Esophagus (tissue), 2 donors: Measurements from ENCODE around the gene APLP2. TPM values are rescaled to one million over a fixed set of nuclear protein-coding genes. Genes with fewer than 3 reads are reported as not detected.

ENCODE experiments used
- H3K27ac ChIP-seq, 2 donors: one replicate each; pipeline ENCODE4 v1.5.1; 2013; ENCODE audit warnings: low read depth in 2 of 2, mild to moderate bottlenecking in 2 of 2, inconsistent platforms in 1 of 2, low read length in 1 of 2, moderate library complexity in 1 of 2
- H3K27me3 ChIP-seq, 2 donors: one replicate each; pipeline ENCODE4 v1.6.1; 2013; ENCODE audit warnings: low read length in 2 of 2, control low read depth in 1 of 2, mild to moderate bottlenecking in 1 of 2; ENCODE audit not compliant: insufficient read depth in 2 of 2, control insufficient read depth in 1 of 2
- H3K36me3 ChIP-seq, 2 donors: one replicate each; pipeline ENCODE4 v1.6.1; 2013; ENCODE audit warnings: low read length in 1 of 2; ENCODE audit not compliant: control insufficient read depth in 2 of 2, insufficient read depth in 2 of 2
- H3K4me1 ChIP-seq, 2 donors: one replicate each; pipeline ENCODE4 v1.6.1; 2013; ENCODE audit warnings: low read length in 1 of 2; ENCODE audit not compliant: control insufficient read depth in 2 of 2, insufficient read depth in 2 of 2
- H3K4me3 ChIP-seq, 2 donors: one replicate each; pipeline ENCODE4 v1.5.1; 2013; ENCODE audit warnings: low read length in 2 of 2, mild to moderate bottlenecking in 2 of 2, low read depth in 1 of 2, moderate library complexity in 1 of 2
- H3K9me3 ChIP-seq, 2 donors: one replicate each; pipeline ENCODE4 v1.6.1; 2013; ENCODE audit warnings: mild to moderate bottlenecking in 2 of 2, low read depth in 1 of 2, low read length in 1 of 2, moderate library complexity in 1 of 2; ENCODE audit not compliant: control insufficient read depth in 2 of 2, insufficient read depth in 1 of 2
- WGBS, 2 donors: extraction: QIAGEN DNeasy Blood & Tissue Kit; methylation state at CpG; one replicate each; pipeline ENCODE4 v1.1.7; 2013; 5-methylcytosine and 5-hydroxymethylcytosine counted together
- polyA plus RNA-seq, 2 donors: library from polyadenylated mRNA; stranded (reverse); fragments of 200-250 nt; gene quantifications; one replicate each; pipeline ENCODE4 v1.2.3, GENCODE V29; 2013
- donor health status: healthy with polysubstance abuse.
- donor health status: Bipolar disorder and iron deficiency.

APLP2 gene
- polyA plus RNA-seq, 2 donors, result 48.9 to 80.5 TPM

DNA sequence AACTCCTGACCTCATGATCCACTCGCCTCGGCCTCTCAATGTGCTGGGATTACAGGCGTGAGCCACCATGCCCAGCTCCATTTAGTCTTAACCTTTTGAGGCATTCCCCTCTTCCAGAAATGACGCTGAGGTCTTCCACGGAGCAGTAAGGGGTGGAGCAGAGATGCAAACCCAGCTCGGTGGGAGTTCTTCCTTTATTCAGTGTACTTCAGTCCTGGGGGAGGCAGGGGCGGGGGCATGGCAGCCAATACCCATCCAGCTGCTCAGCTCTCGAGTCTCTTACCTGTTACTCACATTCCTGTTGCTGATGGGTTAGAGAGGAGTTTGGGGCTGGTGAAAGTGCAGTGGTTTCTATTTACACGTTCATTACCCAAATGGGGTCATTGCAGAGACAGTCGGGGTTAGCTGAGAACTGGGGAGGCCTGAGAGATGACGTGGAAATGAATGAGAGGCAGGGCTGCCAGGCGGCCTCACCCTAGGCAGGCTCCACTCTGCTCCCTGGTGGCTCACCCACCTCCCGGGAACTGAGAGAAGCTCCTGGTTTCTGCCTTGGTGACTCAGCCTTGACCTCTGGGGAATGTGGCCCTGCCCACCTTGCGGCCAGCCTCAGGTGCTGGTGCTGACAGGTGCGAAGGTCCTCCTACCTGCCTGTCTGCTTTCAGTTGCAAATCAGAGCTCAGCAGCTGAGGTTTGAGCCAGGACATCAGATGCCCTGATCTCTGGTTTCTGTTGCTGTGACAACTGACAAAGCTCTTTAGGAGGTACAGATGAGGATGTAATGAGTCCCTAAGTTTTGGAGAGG is 76.5 kb downstream of the APLP2 start:
- Histone ChIP-seq H3K4me3 (no peak overlapping the region), H3K36me3 (peaks cover 11 to 15% of the 10 kb centered on the region in 2 donors), H3K27ac (peak overlapping the region; percentile 85), H3K4me1 (peaks cover 2 to 4% of the 10 kb centered on the region in 2 donors), H3K27me3 (no peaks in the 10 kb centered on the region), H3K9me3 (no peaks in the 10 kb centered on the region)
- 56 to 62% methylated on average over 15 of the region's 15 CpGs for WGBS, 2 donors

DNA sequence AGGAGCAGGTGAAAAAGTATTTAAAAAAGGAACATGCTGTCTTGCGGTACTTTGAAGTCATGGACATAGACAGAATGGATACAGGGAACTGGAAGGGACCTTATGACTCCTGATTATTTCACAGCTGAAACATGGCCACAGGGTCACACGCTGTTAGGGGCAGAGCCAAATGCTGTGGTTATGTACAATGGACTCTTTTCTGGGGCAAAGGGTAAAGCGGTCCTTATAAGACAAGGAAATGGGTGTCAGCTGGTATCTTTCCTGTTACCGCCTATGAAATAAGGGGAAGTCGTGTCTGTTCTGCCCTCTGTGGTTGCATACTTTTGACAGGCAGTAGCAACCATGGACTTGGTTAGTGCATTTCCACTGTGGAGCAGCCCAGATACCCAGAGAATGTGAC is 77.1 kb downstream of the APLP2 start:
- 40 to 59% methylated on average over 5 of the region's 5 CpGs for WGBS, 2 donors

DNA sequence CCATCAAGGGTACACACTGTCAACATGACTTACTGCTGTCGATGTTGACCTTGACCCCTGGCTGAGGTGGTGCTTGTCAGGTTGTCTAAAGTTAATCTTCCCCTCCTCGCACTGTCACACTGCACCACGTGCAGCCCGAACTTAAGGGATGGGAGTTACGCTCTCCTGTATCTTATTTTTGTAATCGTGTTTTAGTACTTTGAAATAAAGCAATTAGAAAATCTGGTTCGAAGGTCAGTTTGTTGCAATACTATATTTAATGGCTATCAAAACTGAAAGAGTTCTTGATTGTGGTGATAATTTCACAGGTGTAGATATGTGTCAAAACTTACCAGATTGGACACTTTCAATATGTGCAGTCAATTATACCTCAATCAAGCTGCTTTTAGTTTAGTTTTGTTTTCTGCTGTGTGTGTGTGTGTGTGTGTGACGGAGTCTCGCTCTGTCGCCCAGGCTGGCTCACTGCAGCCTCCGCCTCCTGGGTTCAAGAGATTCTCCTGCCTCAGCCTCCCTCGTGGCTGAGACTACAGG is 79.2 kb downstream of the APLP2 start:
- H3K27me3 ChIP-seq, result no peaks in the 10 kb centered on the region
- H3K4me1 ChIP-seq, result peaks cover 2 to 4% of the 10 kb centered on the region in 2 donors
- WGBS, 2 donors, result 90 to 95% methylated on average over 12 of the region's 12 CpGs
- H3K4me3 ChIP-seq, result no peak overlapping the region
- H3K9me3 ChIP-seq, result no peaks in the 10 kb centered on the region
- peaks cover 0 to 3% of the 10 kb centered on the region in 2 donors for H3K36me3 ChIP-seq
- H3K27ac ChIP-seq, result no peak overlapping the region

More for the DNA sequence above, 77.1 kb downstream of the APLP2 start:
- Histone ChIP-seq H3K9me3 (no peaks in the 10 kb centered on the region), H3K27ac (peak overlapping the region; percentile 85), H3K4me1 (peaks cover 2 to 4% of the 10 kb centered on the region in 2 donors), H3K4me3 (no peak overlapping the region), H3K36me3 (peaks cover 10 to 14% of the 10 kb centered on the region in 2 donors), H3K27me3 (no peaks in the 10 kb centered on the region)

DNA sequence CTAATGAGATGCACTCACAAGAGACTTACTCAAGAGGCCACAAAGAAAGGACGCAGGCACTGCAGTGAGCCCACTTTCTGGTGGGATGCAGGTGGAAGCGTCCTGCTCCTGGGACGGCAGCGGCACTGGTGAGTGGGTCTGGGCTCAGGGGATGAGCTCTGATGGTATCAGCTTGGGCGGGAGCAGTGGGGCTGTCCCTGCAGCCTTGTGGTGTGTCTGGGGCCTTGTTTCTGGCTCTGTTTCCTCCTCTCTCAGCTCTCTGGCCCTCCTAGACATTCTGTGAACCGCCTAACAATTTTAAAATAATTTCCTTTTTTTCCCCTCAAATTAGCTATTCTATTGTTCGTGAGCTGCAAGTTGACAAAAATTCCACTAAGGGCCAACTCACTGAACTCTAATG is 81.1 kb downstream of the APLP2 start:
- Histone ChIP-seq H3K27me3 (no peaks in the 10 kb centered on the region), H3K36me3 (peaks cover 0 to 2% of the 10 kb centered on the region in 2 donors), H3K27ac (no peak overlapping the region), H3K9me3 (no peaks in the 10 kb centered on the region), H3K4me3 (no peak overlapping the region), H3K4me1 (peaks cover 2 to 4% of the 10 kb centered on the region in 2 donors)
- 90 to 93% methylated on average over 7 of the region's 7 CpGs for WGBS, 2 donors

DNA sequence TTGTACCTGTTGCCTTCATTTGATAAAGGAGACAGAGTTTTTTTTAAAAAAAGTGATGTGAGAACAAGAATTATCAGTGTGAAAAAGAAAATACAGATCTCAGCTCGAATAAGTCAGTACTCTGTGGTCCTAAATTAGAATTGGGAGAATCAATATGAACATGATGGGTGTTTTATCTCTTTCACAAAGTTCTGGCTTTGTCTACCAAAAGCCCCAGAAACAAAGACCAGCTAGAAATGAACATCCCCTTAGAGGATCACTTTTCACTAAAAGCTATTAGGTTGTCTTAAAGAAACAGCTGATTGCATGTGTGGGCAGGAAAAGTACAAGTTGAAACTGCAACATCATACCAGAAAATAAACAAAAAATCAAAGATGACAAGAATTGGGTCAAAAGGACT is 81.5 kb downstream of the APLP2 start:
- Histone ChIP-seq H3K9me3 (no peaks in the 10 kb centered on the region), H3K27me3 (no peaks in the 10 kb centered on the region), H3K4me3 (no peak overlapping the region), H3K36me3 (peaks cover 0 to 2% of the 10 kb centered on the region in 2 donors), H3K4me1 (peaks cover 0 to 2% of the 10 kb centered on the region in 2 donors), H3K27ac (no peak overlapping the region)
- WGBS, 2 donors, result 77 to 85% methylated on average over 1 of the region's 1 CpG

DNA sequence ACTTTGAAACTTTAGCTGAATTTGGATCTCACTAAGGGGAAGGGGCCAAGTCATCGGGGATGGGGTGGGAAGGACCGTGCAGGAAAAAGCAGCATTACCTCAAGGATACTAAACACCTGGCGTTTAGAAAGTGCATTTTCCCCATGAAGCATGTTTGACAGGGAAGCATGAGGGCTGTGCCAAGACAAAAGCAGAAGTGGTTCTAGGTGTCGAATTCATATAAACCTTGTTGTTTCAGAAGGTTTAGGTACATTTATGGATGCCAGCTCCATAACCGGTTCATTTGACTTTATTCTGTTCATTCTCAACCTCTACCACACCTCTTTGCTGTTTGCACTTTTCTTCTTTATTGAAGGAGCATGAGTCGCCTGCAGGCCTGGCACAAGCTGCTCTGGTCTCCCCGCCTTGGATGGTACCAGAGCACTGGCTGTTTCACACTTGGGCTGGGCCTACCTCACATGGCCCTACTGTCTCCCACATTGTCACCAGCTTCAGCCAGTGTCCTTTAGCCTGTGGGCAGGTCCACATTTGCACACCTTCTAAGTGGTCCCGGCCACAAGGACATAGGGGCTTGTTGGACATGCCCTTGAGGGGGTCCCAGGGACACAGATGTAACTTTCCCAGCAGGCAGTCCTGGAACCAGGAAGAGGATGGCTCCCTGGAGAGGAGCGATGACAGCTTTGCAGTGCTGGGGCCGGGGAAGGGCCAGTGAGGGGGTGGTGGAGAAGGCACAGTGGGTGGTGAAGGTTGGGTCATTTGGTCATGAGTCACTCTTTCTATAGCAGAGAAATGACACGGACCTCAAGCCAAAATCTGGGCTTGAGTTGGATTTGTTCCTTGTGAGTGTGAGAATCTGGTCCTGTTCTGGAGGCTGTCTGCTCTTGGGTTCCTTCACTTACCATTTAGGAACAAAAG is 86.7 kb downstream of the APLP2 start:
- Histone ChIP-seq H3K36me3 (no peaks in the 10 kb centered on the region), H3K9me3 (no peaks in the 10 kb centered on the region), H3K27me3 (no peaks in the 10 kb centered on the region), H3K4me3 (no peak overlapping the region), H3K27ac (peak overlapping the region; percentile 63 to 87), H3K4me1 (peaks cover 7 to 10% of the 10 kb centered on the region in 2 donors)
- WGBS, 2 donors, result 52 to 62% methylated on average over 11 of the region's 11 CpGs

DNA sequence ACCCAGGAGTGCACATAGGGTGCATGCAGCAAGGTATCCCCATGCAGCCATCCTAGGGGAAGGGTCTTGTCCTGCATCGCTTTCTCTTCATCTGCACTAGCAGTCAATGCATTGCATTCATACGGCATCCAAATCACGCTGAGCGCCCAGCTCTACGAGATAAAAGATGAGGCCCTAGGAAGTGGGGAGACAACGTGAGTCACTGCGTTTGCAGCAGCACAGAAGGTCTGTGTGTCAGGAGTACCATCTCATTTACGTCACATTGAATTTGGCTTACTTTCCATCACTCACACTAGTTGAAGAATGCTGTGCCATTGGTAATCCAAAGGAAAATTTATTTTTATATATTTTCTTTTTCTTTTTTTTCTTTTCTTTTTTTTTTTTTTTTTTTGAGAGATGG is 87.4 kb downstream of the APLP2 start:
- no peaks in the 10 kb centered on the region for H3K36me3 ChIP-seq
- no peak overlapping the region for H3K4me3 ChIP-seq
- peak overlapping the region; percentile 42 to 63 for H3K27ac ChIP-seq
- H3K9me3 ChIP-seq, result no peaks in the 10 kb centered on the region
- WGBS, 2 donors, result 91 to 94% methylated on average over 8 of the region's 8 CpGs
- peaks cover 10 to 11% of the 10 kb centered on the region in 2 donors for H3K4me1 ChIP-seq
- H3K27me3 ChIP-seq, result no peaks in the 10 kb centered on the region

DNA sequence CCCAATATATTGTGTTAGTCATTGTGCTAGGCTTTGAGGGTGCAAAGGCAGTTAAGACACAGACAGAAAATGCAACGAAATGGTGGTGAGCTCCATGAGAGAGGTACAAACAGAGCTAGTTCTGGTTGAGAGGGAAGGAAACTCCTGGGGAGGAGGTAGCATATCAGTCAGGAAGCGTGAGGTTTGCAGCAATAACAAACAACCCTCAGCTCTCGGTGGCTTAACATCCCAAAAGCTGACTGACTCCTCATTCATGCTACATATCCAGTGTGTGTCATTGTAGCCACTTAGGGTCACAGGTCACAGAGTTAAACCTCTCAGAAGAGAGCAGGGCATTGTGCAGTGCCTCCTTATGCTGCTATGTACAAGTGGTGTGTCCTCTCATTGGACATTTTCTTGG is 88.1 kb downstream of the APLP2 start:
- no peak overlapping the region for H3K27ac ChIP-seq
- H3K36me3 ChIP-seq, result no peaks in the 10 kb centered on the region
- no peak overlapping the region for H3K4me3 ChIP-seq
- WGBS, 2 donors, result 78 to 81% methylated on average over 3 of the region's 3 CpGs
- peaks cover 10 to 12% of the 10 kb centered on the region in 2 donors for H3K4me1 ChIP-seq
- H3K9me3 ChIP-seq, result no peaks in the 10 kb centered on the region
- no peaks in the 10 kb centered on the region for H3K27me3 ChIP-seq

DNA sequence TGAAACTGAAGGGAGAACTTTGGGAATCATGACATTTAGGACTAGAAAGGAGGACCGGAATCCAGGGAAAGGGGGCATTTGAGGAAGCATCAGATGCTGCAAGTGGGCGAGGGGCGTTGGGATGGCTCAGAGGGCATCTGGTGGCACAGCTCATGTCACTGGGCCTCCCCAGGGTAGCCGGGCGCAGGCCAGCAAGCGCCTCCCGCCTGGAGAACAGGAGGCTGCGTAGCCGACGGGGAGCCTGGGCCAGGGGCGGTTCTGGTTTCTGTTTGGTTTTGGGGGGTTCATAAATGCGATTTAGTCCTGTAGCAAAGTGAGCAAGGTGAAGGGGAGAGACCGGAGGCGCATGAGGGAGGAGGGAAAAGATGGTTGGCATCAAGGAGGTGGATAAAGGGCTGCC is 89.4 kb downstream of the APLP2 start:
- no peaks in the 10 kb centered on the region for H3K27me3 ChIP-seq
- peak overlapping the region; percentile 17 to 89 for H3K4me3 ChIP-seq
- H3K36me3 ChIP-seq, result peaks cover 0 to 6% of the 10 kb centered on the region in 2 donors
- H3K4me1 ChIP-seq, result peaks cover 13 to 21% of the 10 kb centered on the region in 2 donors
- H3K9me3 ChIP-seq, result no peaks in the 10 kb centered on the region
- peak overlapping the region in 1 of 2 donors; percentile 6 for H3K27ac ChIP-seq
- 63 to 73% methylated on average over 14 of the region's 14 CpGs for WGBS, 2 donors
